HEK293T (cell line): ENCODE measurements around the gene ATF7.

ENCODE experiments used
- ARNT ChIP-seq: fragments of 450-650 bp; IDR thresholded peaks from 2 replicates; pipeline ENCODE4 v1.6.1; 2017; ENCODE audit warnings: mild to moderate bottlenecking
- BHLHE40 ChIP-seq: fragments of 450-650 bp; IDR thresholded peaks from 2 replicates; pipeline ENCODE4 v1.6.1; 2016; ENCODE audit warnings: mild to moderate bottlenecking, moderate library complexity, borderline replicate concordance
- FOXA1 ChIP-seq: fragments of 450-650 bp; IDR thresholded peaks from 2 replicates; pipeline ENCODE4 v1.6.1; 2016; ENCODE audit warnings: mild to moderate bottlenecking
- FOXK2 ChIP-seq: fragments of 450-650 bp; IDR thresholded peaks from 2 replicates; pipeline ENCODE4 v1.6.1; 2016; ENCODE audit warnings: mild to moderate bottlenecking
- FOXM1 ChIP-seq: fragments of 450-650 bp; IDR thresholded peaks from 2 replicates; pipeline ENCODE4 v1.6.1; 2017; ENCODE audit warnings: mild to moderate bottlenecking, borderline replicate concordance
- HDGF ChIP-seq: fragments of 450-650 bp; IDR thresholded peaks from 2 replicates; pipeline ENCODE4 v1.6.1; 2017; ENCODE audit warnings: antibody characterized with exemption, borderline replicate concordance
- L3MBTL2 ChIP-seq: fragments of 450-650 bp; conservative IDR thresholded peaks from 2 replicates; pipeline ENCODE4 v1.6.1; 2016; ENCODE audit warnings: mild to moderate bottlenecking
- LEF1 ChIP-seq: fragments of 450-650 bp; IDR thresholded peaks from 2 replicates; pipeline ENCODE4 v1.6.1; 2017; ENCODE audit warnings: mild to moderate bottlenecking, borderline replicate concordance
- NFRKB ChIP-seq: fragments of 450-650 bp; IDR thresholded peaks from 2 replicates; pipeline ENCODE4 v1.6.1; 2016; ENCODE audit warnings: mild to moderate bottlenecking, moderate library complexity
- SP1 ChIP-seq: fragments of 450-650 bp; IDR thresholded peaks from 2 replicates; pipeline ENCODE4 v1.6.1; 2017
- SUZ12 ChIP-seq: fragments of 450-650 bp; IDR thresholded peaks from 2 replicates; pipeline ENCODE4 v1.6.1; 2016; ENCODE audit warnings: mild to moderate bottlenecking
- TARDBP ChIP-seq: fragments of 450-650 bp; IDR thresholded peaks from 2 replicates; pipeline ENCODE4 v1.6.1; 2016
- ZNF384 ChIP-seq: fragments of 450-650 bp; IDR thresholded peaks from 2 replicates; pipeline ENCODE4 v1.6.1; 2016

- no peak for TF ChIP-seq BHLHE40
- TF ChIP-seq LEF1 = no peak
- TF ChIP-seq TARDBP = no peak
- TF ChIP-seq ARNT = no peak
- TF ChIP-seq SUZ12 = no peak
- no peak for TF ChIP-seq NFRKB
- no peak for TF ChIP-seq SP1
- no peak for TF ChIP-seq FOXK2
- TF ChIP-seq FOXM1 = no peak
- no peak for TF ChIP-seq L3MBTL2
- no peak for TF ChIP-seq FOXA1
- no peak for TF ChIP-seq ZNF384
- TF ChIP-seq HDGF = no peak
These were observed 40.6 kb downstream of the ATF7 start for GRCh38 chr12:53585448-53586125.
